Fibroblast of skin of left quadriceps (primary cell): ENCODE data around the gene SZT2.
"Not testable (repeated sequence)": the region's sequence is repeated elsewhere in the genome, so short reads cannot be mapped to it uniquely, and the experiment has no call there.

Experiments
- DNase-seq, 2 experiments: peaks; one replicate each; pipeline ENCODE4 v3.0.0-alpha.2; 2013; ENCODE audit warnings: low read depth in 2 of 2

SZT2 gene

GRCh38 chr1:43388613-43389012, 1.1 kb upstream of the SZT2 start:
- no peak for DNase-seq

GRCh38 chr1:43392702-43393101, 3.0 kb downstream of the SZT2 start:
- no peak for DNase-seq

- DNase-seq = no peak
Observed at GRCh38 chr1:43395523-43395922, 5.8 kb downstream of the SZT2 start.

GRCh38 chr1:43396059-43396458, 6.4 kb downstream of the SZT2 start:
- DNase-seq = no peak

- DNase-seq = no peak
Observed at GRCh38 chr1:43398227-43398626, 8.5 kb downstream of the SZT2 start.

- DNase-seq = not testable (repeated sequence)
Observed at GRCh38 chr1:43400441-43400840, 10.7 kb downstream of the SZT2 start.

- no peak for DNase-seq
Observed at GRCh38 chr1:43402089-43402865, 12.6 kb downstream of the SZT2 start.

GRCh38 chr1:43404353-43404752, 14.7 kb downstream of the SZT2 start:
- no peak for DNase-seq

GRCh38 chr1:43405219-43405875, 15.6 kb downstream of the SZT2 start:
- no peak for DNase-seq

- no peak for DNase-seq
Observed at GRCh38 chr1:43405876-43406234, 16.2 kb downstream of the SZT2 start.

- DNase-seq = no peak
Observed at GRCh38 chr1:43410571-43410970, 20.9 kb downstream of the SZT2 start.

GRCh38 chr1:43413426-43413825, 23.7 kb downstream of the SZT2 start:
- not testable (repeated sequence) for DNase-seq

GRCh38 chr1:43414634-43415223, 25.0 kb downstream of the SZT2 start:
- DNase-seq = peak in 1 of 2 experiments; percentile 14

- no peak for DNase-seq
Observed at GRCh38 chr1:43415901-43416300, 26.2 kb downstream of the SZT2 start.

- DNase-seq = no peak
Observed at GRCh38 chr1:43418858-43419257, 29.2 kb downstream of the SZT2 start.

GRCh38 chr1:43419627-43420425, 30.1 kb downstream of the SZT2 start:
- DNase-seq = no peak

GRCh38 chr1:43420874-43421273, 31.2 kb downstream of the SZT2 start:
- no peak for DNase-seq

- DNase-seq = no peak
Observed at GRCh38 chr1:43421396-43421795, 31.7 kb downstream of the SZT2 start.

- DNase-seq = no peak
Observed at GRCh38 chr1:43421976-43422750, 32.5 kb downstream of the SZT2 start.

GRCh38 chr1:43422995-43423671, 33.4 kb downstream of the SZT2 start:
- DNase-seq = no peak
